Measurements from ENCODE around the gene AZU1.

AZU1 gene

GRCh38 chr19:858868-859843 is 31.5 kb downstream of the AZU1 start, which contains the start of gene CFD:
Gene CFD, plus strand, starts transcription at chr19:859664. Its CDS starts 26 bp downstream, at chr19:859690.
- no peak for TF ChIP-seq CTCF (conservative IDR thresholded peaks at IDR 0.05)
- TF ChIP-seq ZFX (IDR thresholded peaks at IDR 0.05): no peak
- peak within 1 kb of the TSS; percentile 53 for H3K27ac ChIP-seq

GRCh38 chr19:861141-861755 is 33.6 kb downstream of the AZU1 start:
- no peak for TF ChIP-seq ZFX (IDR thresholded peaks at IDR 0.05)
- no peak for TF ChIP-seq CTCF (conservative IDR thresholded peaks at IDR 0.05)
- no peak overlapping the region for H3K27ac ChIP-seq

GRCh38 chr19:861756-862580 is 34.3 kb downstream of the AZU1 start:
- TF ChIP-seq ZFX (IDR thresholded peaks at IDR 0.05): no peak
- TF ChIP-seq CTCF (conservative IDR thresholded peaks at IDR 0.05): no peak
- no peak overlapping the region for H3K27ac ChIP-seq

GRCh38 chr19:862581-863314 is 35.1 kb downstream of the AZU1 start:
- no peak overlapping the region for H3K27ac ChIP-seq
- TF ChIP-seq CTCF (conservative IDR thresholded peaks at IDR 0.05): no peak
- no peak for TF ChIP-seq ZFX (IDR thresholded peaks at IDR 0.05)

GRCh38 chr19:863315-863620 is 35.6 kb downstream of the AZU1 start:
- TF ChIP-seq ZFX (IDR thresholded peaks at IDR 0.05): no peak
- TF ChIP-seq CTCF (conservative IDR thresholded peaks at IDR 0.05): no peak
- H3K27ac ChIP-seq: no peak overlapping the region

- H3K27ac ChIP-seq: no peak overlapping the region
- TF ChIP-seq ZFX (IDR thresholded peaks at IDR 0.05) (no peak), CTCF (conservative IDR thresholded peaks at IDR 0.05) (no peak)
Observed at GRCh38 chr19:866769-867300, 39.2 kb downstream of the AZU1 start.
